Measurements from ENCODE around the gene ADRA2A. TPM values are rescaled to one million over a fixed set of nuclear protein-coding genes. Genes with fewer than 3 reads are reported as not detected.

The ADRA2A gene
- total RNA-seq, 2 donors from 2014 or later: 6.5 to 6.9 TPM

GRCh38 chr10:111129363-111129762 is 52.5 kb downstream of the ADRA2A start:
- H3K27ac ChIP-seq: no peak overlapping the region

GRCh38 chr10:111130471-111130870 is 53.6 kb downstream of the ADRA2A start:
- ATAC-seq (ENCODE audit: insufficient number of reproducible peaks, low FRiP score, low read depth) (no peak), DNase-seq (ENCODE audit: low spot score) (no peak)
- no peak overlapping the region for H3K4me3 ChIP-seq
- no peaks in the 10 kb centered on the region for H3K36me3 ChIP-seq
- TF ChIP-seq CTCF (IDR thresholded peaks at IDR 0.05): no peak
- no peaks in the 10 kb centered on the region for H3K9me3 ChIP-seq
- no peak overlapping the region for H3K27ac ChIP-seq
- no peaks in the 10 kb centered on the region for H3K27me3 ChIP-seq (replicated peaks; ENCODE audit: insufficient read depth)
- no peaks in the 10 kb centered on the region for H3K4me1 ChIP-seq (ENCODE audit: control insufficient read depth in 1 of 2, low read depth in 2 of 2)

More at GRCh38 chr10:111129363-111129762, 52.5 kb downstream of the ADRA2A start:
- DNase-seq (ENCODE audit: low spot score) (no peak), ATAC-seq (ENCODE audit: insufficient number of reproducible peaks, low FRiP score, low read depth) (no peak)
- no peaks in the 10 kb centered on the region for H3K9me3 ChIP-seq
- no peaks in the 10 kb centered on the region for H3K27me3 ChIP-seq (replicated peaks; ENCODE audit: insufficient read depth)
- H3K4me1 ChIP-seq (ENCODE audit: control insufficient read depth in 1 of 2, low read depth in 2 of 2): no peaks in the 10 kb centered on the region
- H3K36me3 ChIP-seq: no peaks in the 10 kb centered on the region
- no peak for TF ChIP-seq CTCF (IDR thresholded peaks at IDR 0.05)
- no peak overlapping the region for H3K4me3 ChIP-seq

Other genes starting within 250 kb of the ADRA2A start
- 10 to 100 TPM; 53.5 to 91.3 TPM for gene PDCD4, start 205.1 kb upstream of the ADRA2A start, total RNA-seq
- gene BBIP1, start 157.8 kb upstream of the ADRA2A start, total RNA-seq: 10 to 100 TPM; 19.0 to 33.2 TPM
- gene SHOC2, start 157.4 kb upstream of the ADRA2A start, total RNA-seq: 100 to 1,000 TPM in 1 of 2 donors, 10 to 100 TPM in 1; 41.6 to 115 TPM